ENCODE data around the gene EXOC3. TPM values are rescaled to one million over a fixed set of nuclear protein-coding genes. Genes with fewer than 3 reads are reported as not detected.

EXOC3 gene
- total RNA-seq, 1 experiment from 2014 or later = 52.4 TPM

- RAD21 ChIA-PET (ENCODE audit: low non-redundant PET in 1 of 2, low total read pairs in 2 of 2, uncharacterized antibody in 2 of 2, unreplicated experiment in 2 of 2) = no interaction called here
- Histone ChIP-seq H3K4me2 (ENCODE audit: low read length) (no peak overlapping the region), H3K79me2 (ENCODE audit: insufficient read depth, low read length) (peaks cover under 1% of the 10 kb centered on the region; the same call in 1 of the 2 replicates), H3K4me3 (replicated peaks in 1 of 2; ENCODE audit: low read depth in 1 of 2, low read length in 2 of 2) (no peak overlapping the region), H2AFZ (ENCODE audit: low read depth, low read length, poor library complexity, severe bottlenecking) (no peak overlapping the region), H3K27me3 (ENCODE audit: insufficient read depth, low read length) (no peaks in the 10 kb centered on the region), H3K9me2 (ENCODE audit: insufficient read depth) (no peaks in the 10 kb centered on the region), H3K9ac (ENCODE audit: low read length) (no peak overlapping the region), H4K20me1 (ENCODE audit: insufficient read depth) (no peaks in the 10 kb centered on the region), H3K4me1 (ENCODE audit: control insufficient read depth in 1 of 2, insufficient read depth in 2 of 2, low read length in 2 of 2) (peaks cover 0 to 10% of the 10 kb centered on the region in 2 experiments; a peak in 2 of 4 replicates), H3K27ac (ENCODE audit: low read depth, low read length) (no peak overlapping the region), H3K9me3 (ENCODE audit: control insufficient read depth in 1 of 2, insufficient read depth in 1 of 2, low read depth in 1 of 2, low read length in 2 of 2) (no peaks in the 10 kb centered on the region), H3K36me3 (ENCODE audit: control insufficient read depth in 1 of 2, insufficient read depth in 2 of 2, low read length in 2 of 2) (peaks cover 9 to 16% of the 10 kb centered on the region in 2 experiments; a peak in 3 of 4 replicates)
- TF ChIP-seq POLR2AphosphoS5 (IDR thresholded peaks at IDR 0.05; ENCODE audit: low read depth, low read length) (no peak), ZNF274 (IDR thresholded peaks at IDR 0.05; ENCODE audit: low read depth, low read length) (no peak), TCF7L2 (IDR thresholded peaks at IDR 0.05; ENCODE audit: borderline replicate concordance, extremely low read depth, insufficient read depth, insufficient read length) (no peak)
- ATAC-seq (no peak), DNase-seq (ENCODE audit: low read depth, low spot score) (no peak)
- POLR2A ChIA-PET = no interaction called here
- intact Hi-C loops (cut with micrococcal nuclease) = no loop called here
- CTCF ChIA-PET = interaction anchor here (1.2 kb wide), 1 partner anchor 16 kb away, joined by 3 read pairs; no protein-coding TSS in a partner anchor
- BruUV-seq (replicated peaks) = no TSS peak
These were observed 20.3 kb downstream of the EXOC3 start for GRCh38 chr5:463301-463700.

- H3K9me2 ChIP-seq (ENCODE audit: insufficient read depth) = no peaks in the 10 kb centered on the region
- intact Hi-C loops (cut with micrococcal nuclease) = no loop called here
- H3K9me3 ChIP-seq (ENCODE audit: control insufficient read depth in 1 of 2, insufficient read depth in 1 of 2, low read depth in 1 of 2, low read length in 2 of 2) = no peaks in the 10 kb centered on the region
- no peak overlapping the region for H2AFZ ChIP-seq (ENCODE audit: low read depth, low read length, poor library complexity, severe bottlenecking)
- no peak overlapping the region for H3K9ac ChIP-seq (ENCODE audit: low read length)
- RAD21 ChIA-PET (ENCODE audit: low non-redundant PET in 1 of 2, low total read pairs in 2 of 2, uncharacterized antibody in 2 of 2, unreplicated experiment in 2 of 2) = no interaction called here
- no peaks in the 10 kb centered on the region for H4K20me1 ChIP-seq (ENCODE audit: insufficient read depth)
- H3K4me1 ChIP-seq (ENCODE audit: control insufficient read depth in 1 of 2, insufficient read depth in 2 of 2, low read length in 2 of 2) = peaks cover 0 to 4% of the 10 kb centered on the region in 2 experiments; a peak in 2 of 4 replicates
- no peak overlapping the region for H3K4me3 ChIP-seq (replicated peaks in 1 of 2; ENCODE audit: low read depth in 1 of 2, low read length in 2 of 2)
- ATAC-seq (no peak), DNase-seq (ENCODE audit: low read depth, low spot score) (no peak)
- BruUV-seq (replicated peaks) = no TSS peak
- H3K79me2 ChIP-seq (ENCODE audit: insufficient read depth, low read length) = no peaks in the 10 kb centered on the region; the same call in 1 of the 2 replicates
- H3K36me3 ChIP-seq (ENCODE audit: control insufficient read depth in 1 of 2, insufficient read depth in 2 of 2, low read length in 2 of 2) = peaks cover 9 to 16% of the 10 kb centered on the region in 2 experiments; a peak in 3 of 4 replicates
- POLR2A ChIA-PET = no interaction called here
- CTCF ChIA-PET = interaction anchor here (1.2 kb wide), 1 partner anchor 17 kb away, joined by 3 read pairs; no protein-coding TSS in a partner anchor
- H3K27me3 ChIP-seq (ENCODE audit: insufficient read depth, low read length) = no peaks in the 10 kb centered on the region
- no peak overlapping the region for H3K4me2 ChIP-seq (ENCODE audit: low read length)
- H3K27ac ChIP-seq (ENCODE audit: low read depth, low read length) = no peak overlapping the region
- no peak for TF ChIP-seq EZH2phosphoT487 (IDR thresholded peaks at IDR 0.05; ENCODE audit: borderline replicate concordance)
- no peak for TF ChIP-seq CBX3 (IDR thresholded peaks at IDR 0.05; ENCODE audit: low read depth)
- no peak for TF ChIP-seq SP1 (IDR thresholded peaks at IDR 0.05; ENCODE audit: low read depth)
- TF ChIP-seq, protein P1, sequence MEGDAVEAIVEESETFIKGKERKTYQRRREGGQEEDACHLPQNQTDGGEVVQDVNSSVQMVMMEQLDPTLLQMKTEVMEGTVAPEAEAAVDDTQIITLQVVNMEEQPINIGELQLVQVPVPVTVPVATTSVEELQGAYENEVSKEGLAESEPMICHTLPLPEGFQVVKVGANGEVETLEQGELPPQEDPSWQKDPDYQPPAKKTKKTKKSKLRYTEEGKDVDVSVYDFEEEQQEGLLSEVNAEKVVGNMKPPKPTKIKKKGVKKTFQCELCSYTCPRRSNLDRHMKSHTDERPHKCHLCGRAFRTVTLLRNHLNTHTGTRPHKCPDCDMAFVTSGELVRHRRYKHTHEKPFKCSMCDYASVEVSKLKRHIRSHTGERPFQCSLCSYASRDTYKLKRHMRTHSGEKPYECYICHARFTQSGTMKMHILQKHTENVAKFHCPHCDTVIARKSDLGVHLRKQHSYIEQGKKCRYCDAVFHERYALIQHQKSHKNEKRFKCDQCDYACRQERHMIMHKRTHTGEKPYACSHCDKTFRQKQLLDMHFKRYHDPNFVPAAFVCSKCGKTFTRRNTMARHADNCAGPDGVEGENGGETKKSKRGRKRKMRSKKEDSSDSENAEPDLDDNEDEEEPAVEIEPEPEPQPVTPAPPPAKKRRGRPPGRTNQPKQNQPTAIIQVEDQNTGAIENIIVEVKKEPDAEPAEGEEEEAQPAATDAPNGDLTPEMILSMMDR (IDR thresholded peaks at IDR 0.05 in 2 of 3, conservative IDR thresholded peaks at IDR 0.05 in 1 of 3; ENCODE audit: borderline replicate concordance in 1 of 3, insufficient read depth in 1 of 3, low read depth in 2 of 3, low read length in 2 of 3) = no peak
- no peak for TF ChIP-seq SRF (IDR thresholded peaks at IDR 0.05; ENCODE audit: low read depth)
- TF ChIP-seq FOSL1 (IDR thresholded peaks at IDR 0.05; ENCODE audit: low read depth) = no peak
- no peak for TF ChIP-seq RAD21 (IDR thresholded peaks at IDR 0.05; ENCODE audit: low read depth)
- TF ChIP-seq, protein P2, sequence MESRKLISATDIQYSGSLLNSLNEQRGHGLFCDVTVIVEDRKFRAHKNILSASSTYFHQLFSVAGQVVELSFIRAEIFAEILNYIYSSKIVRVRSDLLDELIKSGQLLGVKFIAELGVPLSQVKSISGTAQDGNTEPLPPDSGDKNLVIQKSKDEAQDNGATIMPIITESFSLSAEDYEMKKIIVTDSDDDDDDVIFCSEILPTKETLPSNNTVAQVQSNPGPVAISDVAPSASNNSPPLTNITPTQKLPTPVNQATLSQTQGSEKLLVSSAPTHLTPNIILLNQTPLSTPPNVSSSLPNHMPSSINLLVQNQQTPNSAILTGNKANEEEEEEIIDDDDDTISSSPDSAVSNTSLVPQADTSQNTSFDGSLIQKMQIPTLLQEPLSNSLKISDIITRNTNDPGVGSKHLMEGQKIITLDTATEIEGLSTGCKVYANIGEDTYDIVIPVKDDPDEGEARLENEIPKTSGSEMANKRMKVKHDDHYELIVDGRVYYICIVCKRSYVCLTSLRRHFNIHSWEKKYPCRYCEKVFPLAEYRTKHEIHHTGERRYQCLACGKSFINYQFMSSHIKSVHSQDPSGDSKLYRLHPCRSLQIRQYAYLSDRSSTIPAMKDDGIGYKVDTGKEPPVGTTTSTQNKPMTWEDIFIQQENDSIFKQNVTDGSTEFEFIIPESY (IDR thresholded peaks at IDR 0.05; ENCODE audit: extremely low read depth, insufficient replicate concordance, low read length) = no peak
- TF ChIP-seq ZNF274 (IDR thresholded peaks at IDR 0.05; ENCODE audit: low read depth, low read length) = no peak
- no peak for TF ChIP-seq ZFX (IDR thresholded peaks at IDR 0.05)
- TF ChIP-seq EGR1 (IDR thresholded peaks at IDR 0.05; ENCODE audit: low read depth) = no peak
- no peak for TF ChIP-seq SIN3A (IDR thresholded peaks at IDR 0.05; ENCODE audit: low read depth)
These were observed 21.0 kb downstream of the EXOC3 start for GRCh38 chr5:463952-464351.
